PC-3 (cell line): ENCODE results near the gene MBD6. TPM values are rescaled to one million over a fixed set of nuclear protein-coding genes. Genes with fewer than 3 reads are reported as not detected.
A peak's percentile ranks its signal among the peaks of the same experiment; 100 is the strongest.

ENCODE experiments used
- ATAC-seq: fragments of 200-7000 bp; cut with Tn5 transposase; 2 replicates; pipeline ENCODE4 v1.9.1; 2020; ENCODE audit warnings: mild to moderate bottlenecking, moderate library complexity
- BruUV-seq: library from RNA; stranded (reverse); fragments of 400-500 nt; replicated peaks from 2 replicates; lab custom pipeline; 2021; lab: Mats Ljungman, UMichigan
- CTCF ChIA-PET: fragments of 300-600 bp; sonication (Branson Sonifier 250); formaldehyde crosslinking; loops from one replicate; lab custom pipeline; 2022; ENCODE audit warnings: antibody characterized with exemption; lab: Charles Lee
- POLR2A ChIA-PET: fragments of 300-600 bp; sonication (Branson Sonifier 250); formaldehyde crosslinking; loops from one replicate; lab custom pipeline; 2022; ENCODE audit warnings: antibody characterized with exemption; ENCODE audit not compliant: unreplicated experiment; lab: Charles Lee
- DNase-seq: peaks from one replicate; pipeline ENCODE4 v3.0.0-alpha.2; 2015
- H2AFZ ChIP-seq: fragments of 300-600 bp; sonication (generic); 2 replicates; pipeline ENCODE4 v1.6.0; 2016; ENCODE audit warnings: antibody characterized with exemption, low read length
- H3F3A ChIP-seq: fragments of 300-600 bp; sonication (generic); one replicate; pipeline ENCODE4 v1.6.0; 2017; ENCODE audit warnings: antibody characterized with exemption, low read length, control low read depth, mild to moderate bottlenecking; ENCODE audit not compliant: unreplicated experiment
- H3K27ac ChIP-seq: fragments of 300-600 bp; sonication (generic); 2 replicates; pipeline ENCODE4 v1.5.1; 2016; ENCODE audit warnings: mild to moderate bottlenecking, low read length
- H3K27me3 ChIP-seq: fragments of 300-600 bp; sonication (generic); 2 replicates; pipeline ENCODE4 v1.6.1; 2016; ENCODE audit warnings: low read length, mixed read lengths
- H3K36me3 ChIP-seq: fragments of 300-600 bp; sonication (generic); 2 replicates; pipeline ENCODE4 v1.6.1; 2016; ENCODE audit warnings: low read depth, mixed run types, low read length, mixed read lengths
- H3K4me1 ChIP-seq: fragments of 300-600 bp; sonication (generic); 2 replicates; pipeline ENCODE4 v1.5.1; 2016; ENCODE audit warnings: low read length; ENCODE audit not compliant: insufficient read depth
- H3K4me2 ChIP-seq: fragments of 300-600 bp; sonication (generic); 2 replicates; pipeline ENCODE4 v1.6.0; 2016; ENCODE audit warnings: low read length
- H3K4me3 ChIP-seq: fragments of 300-600 bp; sonication (generic); 2 replicates; pipeline ENCODE4 v1.5.1; 2016; ENCODE audit warnings: mild to moderate bottlenecking, low read length, mixed read lengths
- H3K79me2 ChIP-seq: fragments of 300-600 bp; sonication (generic); 2 replicates; pipeline ENCODE4 v1.6.1; 2017; ENCODE audit warnings: low read length, mixed read lengths
- H3K9ac ChIP-seq: fragments of 300-600 bp; sonication (generic); 2 replicates; pipeline ENCODE4 v1.6.0; 2016; ENCODE audit warnings: mild to moderate bottlenecking, low read length
- H3K9me2 ChIP-seq: fragments of 300-600 bp; sonication (generic); replicated peaks from 2 replicates; pipeline ENCODE4 v1.6.1; 2016; ENCODE audit warnings: mixed run types, low read length, mixed read lengths
- H3K9me3 ChIP-seq: fragments of 300-600 bp; sonication (generic); 2 replicates; pipeline ENCODE4 v1.6.1; 2016; ENCODE audit warnings: low read length, mixed read lengths
- H4K20me1 ChIP-seq: fragments of 300-600 bp; sonication (generic); 2 replicates; pipeline ENCODE4 v1.6.1; 2016; ENCODE audit warnings: low read length, mixed read lengths
- EZH2 ChIP-seq: fragments of 300-600 bp; sonication (generic); IDR thresholded peaks from one replicate; pipeline ENCODE4 v1.6.1; 2017; ENCODE audit warnings: antibody characterized with exemption, mild to moderate bottlenecking, low read length; ENCODE audit not compliant: unreplicated experiment
- EZH2phosphoT487 ChIP-seq: fragments of 300-600 bp; sonication (generic); IDR thresholded peaks from 2 replicates; pipeline ENCODE4 v1.6.1; 2018; ENCODE audit warnings: mild to moderate bottlenecking, antibody characterized with exemption, low read length, borderline replicate concordance
- intact Hi-C: fragments of 100-400 bp; cut with micrococcal nuclease; formaldehyde crosslinking; loops from 2 replicates; pipeline ENCODE4 v1.9.0; 2023
- total RNA-seq: library from RNA; depleted of rRNA; stranded (reverse); fragments of >200 nt; gene quantifications from 2 replicates; pipeline ENCODE4 v1.2.3, GENCODE V29; 2014
- TF ChIP-seq, protein P1 (sequence below): fragments of 300-600 bp; sonication (generic); conservative IDR thresholded peaks from 2 replicates; pipeline ENCODE4 v1.5.1; 2017; ENCODE audit warnings: antibody characterized with exemption, low read depth, mild to moderate bottlenecking, low read length

Gene MBD6
- total RNA-seq, 1 experiment from 2014 or later, result 13.2 TPM

DNA sequence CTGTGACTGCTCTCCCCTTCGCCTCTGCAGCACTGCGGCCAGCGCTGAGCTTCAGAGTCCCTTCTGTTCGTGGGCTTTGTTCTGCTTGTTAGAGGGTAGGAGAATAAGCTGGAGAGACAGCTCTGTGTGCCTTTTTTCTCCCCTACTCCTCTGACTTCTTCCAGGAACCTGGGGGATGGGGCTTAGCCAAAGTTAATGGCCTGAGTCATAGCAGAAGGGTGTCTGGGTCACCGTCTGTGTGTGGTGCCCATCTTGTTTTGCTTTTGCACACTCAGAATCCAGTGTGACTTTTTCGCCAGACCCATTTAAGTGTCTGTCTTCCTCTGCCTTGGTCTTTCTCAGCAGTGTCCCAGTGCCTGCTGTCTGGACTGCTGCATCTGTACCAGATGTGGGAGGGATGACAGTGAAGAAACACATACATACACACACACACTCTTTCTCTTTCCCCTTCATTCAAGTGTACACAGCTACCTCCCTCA lies 30.2 kb downstream of the MBD6 start:
- H2AFZ ChIP-seq, result no peak overlapping the region
- H3K4me3 ChIP-seq, result no peak overlapping the region
- H3K9ac ChIP-seq, result no peak overlapping the region
- no peaks in the 10 kb centered on the region for H3K9me2 ChIP-seq
- peak; percentile 49; the same call in 1 of the 2 replicates for ATAC-seq
- no peaks in the 10 kb centered on the region for H3K36me3 ChIP-seq
- H3F3A ChIP-seq, result no peaks in the 10 kb centered on the region
- no peak overlapping the region for H3K27ac ChIP-seq
- no peaks in the 10 kb centered on the region for H3K79me2 ChIP-seq
- peak; percentile 11 for DNase-seq
- TF ChIP-seq EZH2 (no peak), EZH2phosphoT487 (no peak)
- TF ChIP-seq, protein P1, sequence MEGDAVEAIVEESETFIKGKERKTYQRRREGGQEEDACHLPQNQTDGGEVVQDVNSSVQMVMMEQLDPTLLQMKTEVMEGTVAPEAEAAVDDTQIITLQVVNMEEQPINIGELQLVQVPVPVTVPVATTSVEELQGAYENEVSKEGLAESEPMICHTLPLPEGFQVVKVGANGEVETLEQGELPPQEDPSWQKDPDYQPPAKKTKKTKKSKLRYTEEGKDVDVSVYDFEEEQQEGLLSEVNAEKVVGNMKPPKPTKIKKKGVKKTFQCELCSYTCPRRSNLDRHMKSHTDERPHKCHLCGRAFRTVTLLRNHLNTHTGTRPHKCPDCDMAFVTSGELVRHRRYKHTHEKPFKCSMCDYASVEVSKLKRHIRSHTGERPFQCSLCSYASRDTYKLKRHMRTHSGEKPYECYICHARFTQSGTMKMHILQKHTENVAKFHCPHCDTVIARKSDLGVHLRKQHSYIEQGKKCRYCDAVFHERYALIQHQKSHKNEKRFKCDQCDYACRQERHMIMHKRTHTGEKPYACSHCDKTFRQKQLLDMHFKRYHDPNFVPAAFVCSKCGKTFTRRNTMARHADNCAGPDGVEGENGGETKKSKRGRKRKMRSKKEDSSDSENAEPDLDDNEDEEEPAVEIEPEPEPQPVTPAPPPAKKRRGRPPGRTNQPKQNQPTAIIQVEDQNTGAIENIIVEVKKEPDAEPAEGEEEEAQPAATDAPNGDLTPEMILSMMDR, result no peak
- POLR2A ChIA-PET, result no interaction called here
- CTCF ChIA-PET, result interaction anchor here (0.6 kb wide), 1 partner anchor 173 kb away, joined by 3 read pairs; no protein-coding TSS in a partner anchor
- H3K27me3 ChIP-seq, result no peaks in the 10 kb centered on the region
- H3K4me1 ChIP-seq, result no peaks in the 10 kb centered on the region
- H4K20me1 ChIP-seq, result no peaks in the 10 kb centered on the region
- intact Hi-C loops, result no loop called here
- no peaks in the 10 kb centered on the region for H3K9me3 ChIP-seq
- no peak overlapping the region for H3K4me2 ChIP-seq
- BruUV-seq, result no TSS peak

- CTCF ChIA-PET, result interaction anchor here (0.6 kb wide), 1 partner anchor 173 kb away, joined by 3 read pairs; no protein-coding TSS in a partner anchor
- no TSS peak for BruUV-seq
- TF ChIP-seq EZH2, result no peak
- no peak for TF ChIP-seq EZH2phosphoT487
- TF ChIP-seq, protein P1, result no peak
- Histone ChIP-seq H3K4me1 (no peaks in the 10 kb centered on the region), H3K79me2 (no peaks in the 10 kb centered on the region), H3K4me3 (no peak overlapping the region), H3K4me2 (no peak overlapping the region), H3K36me3 (no peaks in the 10 kb centered on the region), H2AFZ (no peak overlapping the region), H3K27ac (no peak overlapping the region), H3K9ac (no peak overlapping the region), H3F3A (no peaks in the 10 kb centered on the region), H3K9me2 (no peaks in the 10 kb centered on the region), H3K9me3 (no peaks in the 10 kb centered on the region), H3K27me3 (no peaks in the 10 kb centered on the region), H4K20me1 (no peaks in the 10 kb centered on the region)
- DNase-seq (no peak), ATAC-seq (no peak)
- intact Hi-C loops, result no loop called here
- POLR2A ChIA-PET, result no interaction called here
Measured at GRCh38 chr12:57553343-57554202, 30.9 kb downstream of the MBD6 start.

GRCh38 chr12:57554453-57554852 lies 31.8 kb downstream of the MBD6 start:
- Histone ChIP-seq H3K4me2 (no peak overlapping the region), H4K20me1 (no peaks in the 10 kb centered on the region), H3K9ac (no peak overlapping the region), H3K9me2 (no peaks in the 10 kb centered on the region), H3K79me2 (no peaks in the 10 kb centered on the region), H2AFZ (no peak overlapping the region), H3K4me1 (no peaks in the 10 kb centered on the region), H3K27me3 (no peaks in the 10 kb centered on the region), H3K4me3 (no peak overlapping the region), H3K27ac (no peak overlapping the region), H3K36me3 (no peaks in the 10 kb centered on the region), H3F3A (no peaks in the 10 kb centered on the region), H3K9me3 (no peaks in the 10 kb centered on the region)
- no TSS peak for BruUV-seq
- ATAC-seq (no peak), DNase-seq (no peak)
- TF ChIP-seq, protein P1, result no peak
- TF ChIP-seq EZH2, result no peak
- no peak for TF ChIP-seq EZH2phosphoT487
- intact Hi-C loops, result no loop called here
- ChIA-PET POLR2A (no interaction called here), CTCF (no interaction called here)
